Thyroid gland (tissue), 4 donors: ENCODE results near the gene OVOL3.

Source experiments
- POLR2A ChIP-seq, 2 donors: fragments of 450-650 bp; IDR thresholded peaks; one replicate each; pipeline ENCODE4 v1.6.1; 2017; ENCODE audit warnings: antibody characterized with exemption in 2 of 2, mild to moderate bottlenecking in 2 of 2, moderate library complexity in 1 of 2
- TF ChIP-seq, protein P1 (sequence below), 6 experiments: fragments of 200-600 bp in 3 of 6; fragments of 450-650 bp in 3 of 6; sonication (generic) in 3 of 6; IDR thresholded peaks; one replicate each; pipeline ENCODE4 v1.5.1; 2016 to 2019; ENCODE audit warnings: antibody characterized with exemption in 6 of 6, mild to moderate bottlenecking in 2 of 6, inconsistent platforms in 1 of 6, moderate library complexity in 1 of 6

GRCh38 chr19:36152352-36153091 is 41.6 kb downstream of the OVOL3 start, which contains the start of gene COX7A1:
- TF ChIP-seq, protein P1, sequence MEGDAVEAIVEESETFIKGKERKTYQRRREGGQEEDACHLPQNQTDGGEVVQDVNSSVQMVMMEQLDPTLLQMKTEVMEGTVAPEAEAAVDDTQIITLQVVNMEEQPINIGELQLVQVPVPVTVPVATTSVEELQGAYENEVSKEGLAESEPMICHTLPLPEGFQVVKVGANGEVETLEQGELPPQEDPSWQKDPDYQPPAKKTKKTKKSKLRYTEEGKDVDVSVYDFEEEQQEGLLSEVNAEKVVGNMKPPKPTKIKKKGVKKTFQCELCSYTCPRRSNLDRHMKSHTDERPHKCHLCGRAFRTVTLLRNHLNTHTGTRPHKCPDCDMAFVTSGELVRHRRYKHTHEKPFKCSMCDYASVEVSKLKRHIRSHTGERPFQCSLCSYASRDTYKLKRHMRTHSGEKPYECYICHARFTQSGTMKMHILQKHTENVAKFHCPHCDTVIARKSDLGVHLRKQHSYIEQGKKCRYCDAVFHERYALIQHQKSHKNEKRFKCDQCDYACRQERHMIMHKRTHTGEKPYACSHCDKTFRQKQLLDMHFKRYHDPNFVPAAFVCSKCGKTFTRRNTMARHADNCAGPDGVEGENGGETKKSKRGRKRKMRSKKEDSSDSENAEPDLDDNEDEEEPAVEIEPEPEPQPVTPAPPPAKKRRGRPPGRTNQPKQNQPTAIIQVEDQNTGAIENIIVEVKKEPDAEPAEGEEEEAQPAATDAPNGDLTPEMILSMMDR (IDR thresholded peaks at IDR 0.05): no peak
- TF ChIP-seq POLR2A (IDR thresholded peaks at IDR 0.05): peak in 1 of 2 donors; percentile 46
